Forelimb muscle (tissue), 1 donor: ENCODE results near the gene SPRYD3. TPM values are rescaled to one million over a fixed set of nuclear protein-coding genes. Genes with fewer than 3 reads are reported as not detected.

ENCODE experiments used
- DNase-seq: peaks from one replicate; pipeline ENCODE4 v3.0.0-alpha.2; 2013; ENCODE audit warnings: low read depth
- polyA plus RNA-seq: library from polyadenylated mRNA; unstranded; fragments of 120-200 nt; gene quantifications from one replicate; pipeline ENCODE4 v1.2.1, GENCODE V29; 2013; ENCODE audit not compliant: insufficient read length

The SPRYD3 gene
- polyA plus RNA-seq, 1 donor: 18.4 TPM

DNA sequence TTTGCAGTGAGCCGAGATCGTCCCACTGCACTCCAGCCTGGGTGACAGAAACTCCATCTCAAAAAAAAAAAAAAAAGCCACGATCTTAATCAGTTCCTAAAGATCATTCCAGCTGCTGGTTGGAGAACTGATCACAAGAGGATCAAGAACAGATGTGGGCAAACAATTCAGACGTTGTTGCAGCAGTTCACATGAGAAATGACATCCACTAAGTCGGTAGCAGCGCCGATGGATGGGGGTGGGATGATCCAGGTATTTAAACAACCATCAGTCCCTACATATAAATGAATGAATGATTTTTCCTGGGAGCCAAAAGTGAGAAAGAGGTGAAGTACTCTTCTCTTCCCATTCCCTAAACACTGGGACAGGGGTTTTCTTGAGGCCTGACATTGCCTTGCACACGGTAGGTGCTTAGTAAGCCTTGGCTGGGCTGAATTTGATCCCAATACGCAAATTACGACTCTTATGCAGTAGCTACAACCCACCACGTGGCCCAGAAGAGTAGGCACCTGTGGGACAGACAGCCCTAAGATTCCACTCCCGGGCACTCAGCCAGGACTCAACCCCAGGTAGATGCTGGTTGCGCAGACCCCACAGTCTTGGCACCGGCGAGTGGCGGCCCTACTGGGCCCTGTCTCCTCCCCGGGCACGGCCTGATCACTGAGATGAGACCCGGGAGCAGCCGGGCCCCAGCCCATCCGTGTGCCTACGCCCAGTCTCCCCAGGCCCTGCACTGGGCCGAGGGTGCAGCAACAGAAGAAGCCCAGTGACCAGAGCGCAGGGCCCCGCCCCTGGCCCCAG is 565 bp downstream of the SPRYD3 start:
- DNase-seq: no peak

DNA sequence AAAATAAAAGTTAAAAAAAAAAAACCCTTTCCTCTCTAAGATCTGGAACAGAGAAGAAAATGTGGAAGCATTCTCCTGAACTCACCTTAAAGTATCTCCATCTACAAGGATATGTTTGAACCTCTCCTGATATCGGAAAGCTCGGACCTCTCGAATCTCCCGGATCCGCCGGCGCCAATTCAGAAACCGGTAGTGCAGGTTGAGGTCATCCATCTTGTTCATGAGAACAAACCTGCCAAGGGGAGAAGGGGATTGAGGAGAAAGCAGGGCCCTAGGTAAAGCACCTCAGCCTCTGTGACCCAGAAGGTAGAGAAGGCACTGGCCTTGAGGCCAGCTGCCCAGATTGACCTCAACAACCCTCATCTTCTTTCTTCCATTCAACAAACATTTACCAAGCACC is 2.2 kb downstream of the SPRYD3 start:
- DNase-seq: no peak

- DNase-seq: no peak
Observed at GRCh38 chr12:53076461-53076860, 2.7 kb downstream of the SPRYD3 start.

DNA sequence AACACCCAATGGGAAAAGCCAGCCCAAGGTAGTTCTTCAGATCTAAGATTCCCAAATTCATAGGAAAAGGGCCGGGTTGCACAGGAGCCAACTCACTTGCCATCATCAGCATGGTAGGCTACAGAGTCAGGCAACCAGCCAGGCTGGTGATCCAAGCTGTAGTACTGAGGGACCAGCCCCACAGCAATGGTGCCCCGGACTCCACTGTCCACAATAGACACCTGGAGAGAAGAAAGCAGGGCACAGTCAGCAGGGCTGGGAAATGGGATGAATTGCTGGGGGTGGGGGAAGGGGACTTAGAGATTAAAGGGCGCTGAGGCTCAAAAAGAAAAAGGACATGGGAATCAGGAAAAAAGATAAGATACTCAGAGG is 4.2 kb downstream of the SPRYD3 start:
- DNase-seq: no peak

DNA sequence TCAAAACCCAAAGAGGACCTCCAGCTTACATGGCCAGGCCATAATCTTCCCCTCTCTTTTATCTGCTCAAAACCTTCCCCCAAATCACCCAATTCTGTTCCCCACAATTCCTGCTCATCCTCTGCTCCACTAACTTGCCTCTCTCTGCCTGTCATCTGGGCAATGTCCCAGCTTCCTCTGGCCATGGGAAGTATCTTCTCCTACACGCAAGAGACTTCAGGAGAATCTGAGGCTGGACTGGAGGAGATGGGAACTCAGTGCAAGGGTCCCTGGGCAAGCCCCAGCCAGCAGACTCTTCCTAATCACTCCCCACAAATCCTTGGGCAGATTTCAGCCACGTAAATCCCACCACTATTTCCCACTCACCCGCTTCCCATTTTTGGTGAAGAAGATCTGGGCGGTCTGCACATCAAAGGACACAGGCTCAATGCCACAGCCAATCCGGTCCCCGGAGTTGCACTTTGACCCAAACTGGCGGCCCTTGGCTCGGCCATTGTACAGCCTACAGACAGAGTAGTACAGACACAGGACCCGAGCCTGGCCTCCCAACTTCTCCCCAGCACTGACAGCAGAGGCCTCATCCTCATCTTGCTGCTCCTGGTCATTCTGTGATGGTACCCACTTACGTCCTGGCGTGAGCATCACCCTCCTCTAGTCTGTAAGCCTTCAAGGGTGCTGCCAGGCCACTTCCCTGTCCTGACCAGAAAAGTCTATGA is 4.7 kb downstream of the SPRYD3 start:
- no peak for DNase-seq

GRCh38 chr12:53073881-53074280 is 5.3 kb downstream of the SPRYD3 start:
- no peak for DNase-seq

GRCh38 chr12:53071591-53072551 is 7.3 kb downstream of the SPRYD3 start:
- peak; percentile 93 for DNase-seq

GRCh38 chr12:53070877-53071492 is 8.2 kb downstream of the SPRYD3 start:
- DNase-seq: no peak

DNA sequence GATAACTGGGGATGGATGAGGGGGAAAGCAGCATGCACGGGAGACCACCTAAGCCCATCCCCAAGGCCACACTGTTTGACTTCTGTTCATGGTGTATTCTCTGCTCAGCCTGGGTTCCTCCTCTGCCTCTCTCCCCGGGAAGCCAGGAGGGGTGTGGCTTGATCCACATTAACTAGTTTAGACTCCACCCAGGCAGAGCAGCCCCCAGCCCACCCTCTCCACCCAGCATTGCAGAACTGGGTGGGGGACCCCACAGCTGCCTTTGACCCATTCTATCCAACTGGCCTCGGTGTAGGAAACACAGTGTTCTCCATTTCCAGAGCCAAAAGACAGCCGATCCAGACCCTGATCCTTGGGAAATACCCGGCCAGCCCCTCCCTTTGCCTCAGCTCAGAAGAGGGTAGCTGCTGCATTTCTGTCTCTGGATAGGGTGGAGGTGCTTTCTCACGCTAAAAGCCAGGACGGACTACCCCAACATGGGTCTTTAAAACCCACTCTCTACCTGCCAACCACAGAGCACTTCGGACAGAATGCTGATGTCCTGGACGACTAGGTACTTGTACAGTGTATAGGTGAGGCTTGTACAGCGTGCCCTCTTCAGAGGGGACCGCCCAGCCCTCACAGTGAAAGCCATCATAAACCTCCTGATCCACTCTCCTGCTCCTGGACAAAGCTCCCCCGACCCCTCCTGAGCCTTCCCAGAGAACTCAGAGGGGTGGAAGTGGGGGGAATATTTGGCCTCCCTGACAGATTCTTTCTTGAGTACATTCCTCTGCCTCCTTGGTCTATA is 9.4 kb downstream of the SPRYD3 start:
- no peak for DNase-seq

DNA sequence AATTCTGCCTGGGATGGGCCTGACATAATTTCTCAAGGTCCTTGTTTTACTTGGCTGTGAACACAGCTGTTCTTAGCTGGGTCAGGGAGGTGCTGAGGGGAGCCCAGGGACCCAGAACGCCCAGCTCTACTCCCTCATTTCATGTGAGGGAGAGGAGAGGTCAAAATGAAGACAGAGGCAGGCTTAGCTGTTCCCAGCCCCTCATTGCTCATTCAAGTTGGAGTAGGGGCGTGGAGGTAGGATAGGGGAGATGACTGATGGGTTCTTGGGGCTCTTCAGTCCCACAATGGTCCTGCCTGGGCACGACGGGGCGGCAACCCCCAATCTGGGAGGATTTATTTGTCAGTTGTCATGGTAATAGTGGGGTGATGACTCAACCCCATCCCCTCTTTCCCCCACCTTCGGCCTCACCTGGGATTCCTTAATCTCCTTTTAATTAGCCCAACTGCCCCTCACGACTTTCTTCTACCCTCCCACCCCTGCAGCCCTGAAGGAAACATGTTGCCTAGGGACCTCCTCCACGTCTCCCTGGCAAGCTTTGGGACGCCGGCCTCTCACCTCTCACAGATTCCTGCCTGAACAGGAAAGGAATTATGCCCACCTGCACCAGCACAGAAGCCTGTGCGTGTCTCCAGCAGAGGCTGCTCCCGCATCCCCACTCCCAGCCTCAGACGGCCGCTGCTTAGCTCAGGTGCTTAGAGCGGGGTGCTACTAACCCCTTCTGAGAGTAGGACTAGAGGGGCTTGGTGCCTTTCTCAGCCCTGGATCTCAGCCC is 10.2 kb downstream of the SPRYD3 start:
- DNase-seq: no peak

DNA sequence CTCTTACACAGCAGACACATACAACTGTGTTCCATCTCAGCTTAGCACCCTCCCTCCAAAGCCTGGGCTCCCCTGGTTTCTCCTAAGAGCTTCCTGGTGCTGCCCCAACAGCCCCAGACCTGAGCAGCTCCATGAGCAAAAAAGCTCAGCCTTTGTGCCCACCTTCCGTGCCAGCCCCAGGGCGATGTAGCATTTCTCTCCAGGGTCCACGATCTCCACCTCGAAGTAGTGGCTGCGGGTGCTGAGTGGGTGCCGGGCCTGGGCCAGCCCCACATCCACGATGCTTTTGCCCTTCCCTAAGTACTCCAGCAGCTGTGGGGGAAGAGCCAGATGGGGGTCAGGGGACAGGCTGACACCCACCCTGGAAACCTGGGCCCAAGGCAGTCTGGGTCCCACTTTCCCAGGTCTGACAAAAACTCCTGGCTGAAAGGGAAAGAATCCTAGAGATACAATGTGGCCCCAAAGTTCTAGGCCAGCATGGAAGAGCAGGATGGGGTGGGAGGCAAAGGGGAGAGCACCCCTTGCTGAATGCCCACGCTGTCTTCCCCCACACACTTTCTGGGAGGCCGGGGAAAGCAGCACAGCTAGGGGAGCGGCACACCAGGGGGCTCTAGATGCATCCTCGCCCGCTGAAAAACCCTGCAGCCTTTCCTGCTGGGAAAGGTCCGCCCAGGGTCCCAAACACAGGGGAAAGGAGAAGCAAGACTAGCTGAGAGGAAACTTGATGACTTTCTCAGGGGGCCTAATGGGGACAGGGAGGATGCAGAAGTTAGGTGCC is 11.0 kb downstream of the SPRYD3 start:
- no peak for DNase-seq

- no peak for DNase-seq
Observed at GRCh38 chr12:53067074-53067992, 11.9 kb downstream of the SPRYD3 start.

- no peak for DNase-seq
Observed at GRCh38 chr12:53065975-53066931, 12.9 kb downstream of the SPRYD3 start.

DNA sequence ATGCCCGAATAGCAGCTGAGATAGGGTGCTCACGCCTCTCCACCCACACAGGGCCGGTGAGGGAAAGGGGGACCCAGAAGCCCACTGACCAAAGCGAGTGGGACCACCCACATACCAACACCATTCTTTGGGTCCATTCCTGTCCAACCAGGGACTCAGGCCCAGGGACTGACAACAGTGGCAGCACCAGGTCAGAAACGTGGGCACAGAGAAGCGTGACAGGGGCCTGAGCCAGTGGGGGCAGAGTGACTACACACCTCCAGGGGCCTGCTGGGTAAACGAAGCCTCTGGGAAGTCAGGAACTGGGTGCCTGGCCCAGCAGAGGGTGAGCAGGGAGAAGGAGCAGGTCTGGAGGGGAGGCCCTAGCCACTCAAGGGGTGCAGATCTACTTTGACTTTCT is 13.7 kb downstream of the SPRYD3 start:
- DNase-seq: no peak

GRCh38 chr12:53064613-53065436 is 14.4 kb downstream of the SPRYD3 start:
- DNase-seq: no peak
